Karpas-422 (cell line): Measurements from ENCODE around the gene SHISA4. TPM values are rescaled to one million over a fixed set of nuclear protein-coding genes. Genes with fewer than 3 reads are reported as not detected.
"Not testable (repeated sequence)": the region's sequence is repeated elsewhere in the genome, so short reads cannot be mapped to it uniquely, and the experiment has no call there.

Experiments
- DNase-seq: peaks from one replicate; pipeline ENCODE4 v3.0.0-alpha.2; 2015
- H2AFZ ChIP-seq: fragments of 200-600 bp; sonication (generic); 2 replicates; pipeline ENCODE4 v1.6.1; 2014; ENCODE audit warnings: antibody characterized with exemption, low read length, mixed read lengths
- H3K27ac ChIP-seq: fragments of 200-600 bp; sonication (generic); 2 replicates; pipeline ENCODE4 v1.5.1; 2014; ENCODE audit warnings: mild to moderate bottlenecking, low read length, moderate library complexity
- H3K27me3 ChIP-seq: fragments of 200-600 bp; sonication (generic); 2 replicates; pipeline ENCODE4 v1.6.1; 2014; ENCODE audit warnings: low read length, mixed read lengths
- H3K36me3 ChIP-seq: fragments of 200-600 bp; sonication (generic); 2 replicates; pipeline ENCODE4 v1.6.1; 2014; ENCODE audit warnings: low read length, mixed read lengths; ENCODE audit not compliant: insufficient read depth
- H3K4me1 ChIP-seq: fragments of 200-600 bp; sonication (generic); 2 replicates; pipeline ENCODE4 v1.6.1; 2014; ENCODE audit warnings: mild to moderate bottlenecking, low read length, mixed read lengths
- H3K4me2 ChIP-seq: fragments of 200-600 bp; sonication (generic); 2 replicates; pipeline ENCODE4 v1.6.1; 2014; ENCODE audit warnings: low read length, low read depth, mild to moderate bottlenecking; ENCODE audit not compliant: poor library complexity, severe bottlenecking
- H3K4me3 ChIP-seq: fragments of 200-600 bp; sonication (generic); 2 replicates; pipeline ENCODE4 v1.5.1; 2014; ENCODE audit warnings: mild to moderate bottlenecking, antibody characterized with exemption, low read length, mixed read lengths
- H3K79me2 ChIP-seq: fragments of 200-600 bp; sonication (generic); 2 replicates; pipeline ENCODE4 v1.6.1; 2014; ENCODE audit warnings: mild to moderate bottlenecking, low read length, mixed read lengths
- H3K9ac ChIP-seq: fragments of 200-600 bp; sonication (generic); 2 replicates; pipeline ENCODE4 v1.6.0; 2014; ENCODE audit warnings: low read length
- H3K9me2 ChIP-seq: fragments of 200-600 bp; sonication (generic), shearing (Covaris generic); replicated peaks from 2 replicates; pipeline ENCODE4 v1.6.0; 2014; ENCODE audit warnings: mild to moderate bottlenecking, low read length, moderate library complexity; ENCODE audit not compliant: insufficient read depth
- H3K9me3 ChIP-seq: fragments of 300-700, 200-600 bp; sonication (generic); 2 replicates; pipeline ENCODE4 v1.6.1; 2014; ENCODE audit warnings: low read length, mixed read lengths
- H4K20me1 ChIP-seq: fragments of 200-600 bp; sonication (generic); 2 replicates; pipeline ENCODE4 v1.6.1; 2014; ENCODE audit warnings: mild to moderate bottlenecking, antibody characterized with exemption, low read length, low read depth; ENCODE audit not compliant: insufficient read depth
- total RNA-seq: library from RNA; depleted of rRNA; stranded (reverse); fragments of >200 nt; shearing (Covaris generic); gene quantifications from 2 replicates; pipeline ENCODE4 v1.2.3, GENCODE V29; 2014; ENCODE audit warnings: low replicate concordance

The SHISA4 gene
- total RNA-seq, 1 experiment from 2014 or later = not detected

- Histone ChIP-seq H3K27ac (no peak overlapping the region), H3K36me3 (no peaks in the 10 kb centered on the region), H3K27me3 (no peaks in the 10 kb centered on the region), H3K4me3 (no peak overlapping the region), H3K9ac (no peak overlapping the region), H3K9me2 (no peaks in the 10 kb centered on the region), H2AFZ (no peak overlapping the region), H3K4me1 (no peaks in the 10 kb centered on the region), H3K9me3 (no peaks in the 10 kb centered on the region), H3K4me2 (no peak overlapping the region), H3K79me2 (no peaks in the 10 kb centered on the region), H4K20me1 (no peaks in the 10 kb centered on the region)
- no peak for DNase-seq
Observed at GRCh38 chr1:201933840-201934430, 45.2 kb downstream of the SHISA4 start.

- Histone ChIP-seq H3K4me2 (no peak overlapping the region), H3K36me3 (no peaks in the 10 kb centered on the region), H3K4me3 (no peak overlapping the region), H3K27me3 (no peaks in the 10 kb centered on the region), H3K4me1 (0 out of 2 replicates have a peak, but pooled peaks cover 2% of the 10 kb centered on the region), H4K20me1 (no peaks in the 10 kb centered on the region), H3K9me3 (no peaks in the 10 kb centered on the region), H3K9ac (no peak overlapping the region), H3K9me2 (no peaks in the 10 kb centered on the region), H3K79me2 (no peaks in the 10 kb centered on the region), H3K27ac (no peak overlapping the region), H2AFZ (no peak overlapping the region)
- DNase-seq = no peak
Observed at GRCh38 chr1:201937624-201938213, 49.0 kb downstream of the SHISA4 start.

GRCh38 chr1:201938440-201939035 lies 49.8 kb downstream of the SHISA4 start:
- Histone ChIP-seq H3K9ac (no peak overlapping the region), H4K20me1 (no peaks in the 10 kb centered on the region), H3K9me3 (no peaks in the 10 kb centered on the region), H3K4me1 (0 out of 2 replicates have a peak, but pooled peaks cover 2% of the 10 kb centered on the region), H3K79me2 (no peaks in the 10 kb centered on the region), H3K9me2 (no peaks in the 10 kb centered on the region), H3K4me3 (no peak overlapping the region), H3K27ac (no peak overlapping the region), H2AFZ (no peak overlapping the region), H3K36me3 (no peaks in the 10 kb centered on the region), H3K4me2 (no peak overlapping the region), H3K27me3 (no peaks in the 10 kb centered on the region)
- DNase-seq = no peak

- no peak overlapping the region for H2AFZ ChIP-seq
- H3K4me1 ChIP-seq = 0 out of 2 replicates have a peak, but pooled peaks cover 2% of the 10 kb centered on the region
- H3K27ac ChIP-seq = no peak overlapping the region
- H3K9ac ChIP-seq = no peak overlapping the region
- DNase-seq = no peak
- no peak overlapping the region for H3K4me3 ChIP-seq
- H3K9me3 ChIP-seq = no peaks in the 10 kb centered on the region
- no peaks in the 10 kb centered on the region for H3K27me3 ChIP-seq
- no peaks in the 10 kb centered on the region for H3K79me2 ChIP-seq
- H3K9me2 ChIP-seq = no peaks in the 10 kb centered on the region
- no peaks in the 10 kb centered on the region for H4K20me1 ChIP-seq
- H3K36me3 ChIP-seq = no peaks in the 10 kb centered on the region
- H3K4me2 ChIP-seq = no peak overlapping the region
Observed at GRCh38 chr1:201939148-201939547, 50.5 kb downstream of the SHISA4 start.

GRCh38 chr1:201939574-201939973 lies 50.9 kb downstream of the SHISA4 start:
- Histone ChIP-seq H3K79me2 (no peaks in the 10 kb centered on the region), H3K27me3 (no peaks in the 10 kb centered on the region), H3K4me2 (no peak overlapping the region), H3K27ac (no peak overlapping the region), H4K20me1 (no peaks in the 10 kb centered on the region), H3K4me1 (0 out of 2 replicates have a peak, but pooled peaks cover 2% of the 10 kb centered on the region), H3K36me3 (no peaks in the 10 kb centered on the region), H3K4me3 (no peak overlapping the region), H3K9ac (no peak overlapping the region), H3K9me3 (no peaks in the 10 kb centered on the region), H2AFZ (no peak overlapping the region), H3K9me2 (no peaks in the 10 kb centered on the region)
- DNase-seq = no peak

GRCh38 chr1:201940316-201940715 lies 51.6 kb downstream of the SHISA4 start:
- not testable (repeated sequence) for H3K4me1 ChIP-seq, H3K36me3 ChIP-seq, H3K79me2 ChIP-seq, H2AFZ ChIP-seq, H4K20me1 ChIP-seq, H3K9me2 ChIP-seq, H3K9me3 ChIP-seq, H3K4me3 ChIP-seq, H3K27me3 ChIP-seq, H3K4me2 ChIP-seq, DNase-seq, H3K9ac ChIP-seq, H3K27ac ChIP-seq

GRCh38 chr1:201941420-201942128 lies 52.9 kb downstream of the SHISA4 start:
- no peak overlapping the region for H3K4me3 ChIP-seq
- H2AFZ ChIP-seq = no peak overlapping the region
- no peaks in the 10 kb centered on the region for H3K79me2 ChIP-seq
- no peaks in the 10 kb centered on the region for H3K27me3 ChIP-seq
- no peaks in the 10 kb centered on the region for H4K20me1 ChIP-seq
- H3K4me2 ChIP-seq = no peak overlapping the region
- H3K9me2 ChIP-seq = no peaks in the 10 kb centered on the region
- no peaks in the 10 kb centered on the region for H3K9me3 ChIP-seq
- DNase-seq = no peak
- H3K27ac ChIP-seq = no peak overlapping the region
- no peaks in the 10 kb centered on the region for H3K36me3 ChIP-seq
- no peak overlapping the region for H3K9ac ChIP-seq
- H3K4me1 ChIP-seq = 0 out of 2 replicates have a peak, but pooled peaks cover 2% of the 10 kb centered on the region

GRCh38 chr1:201942129-201942495 lies 53.4 kb downstream of the SHISA4 start:
- no peak for DNase-seq
- no peaks in the 10 kb centered on the region for H3K79me2 ChIP-seq
- H3K4me3 ChIP-seq = no peak overlapping the region
- H4K20me1 ChIP-seq = no peaks in the 10 kb centered on the region
- H3K9me2 ChIP-seq = no peaks in the 10 kb centered on the region
- 0 out of 2 replicates have a peak, but pooled peaks cover 2% of the 10 kb centered on the region for H3K4me1 ChIP-seq
- no peak overlapping the region for H3K27ac ChIP-seq
- no peaks in the 10 kb centered on the region for H3K9me3 ChIP-seq
- no peak overlapping the region for H3K4me2 ChIP-seq
- H3K36me3 ChIP-seq = no peaks in the 10 kb centered on the region
- H3K27me3 ChIP-seq = no peaks in the 10 kb centered on the region
- no peak overlapping the region for H2AFZ ChIP-seq
- H3K9ac ChIP-seq = no peak overlapping the region
